ENCODE data around the gene IL1F10. TPM values are rescaled to one million over a fixed set of nuclear protein-coding genes. Genes with fewer than 3 reads are reported as not detected.

Gene IL1F10
- total and polyA plus RNA-seq, 4 donors = not detected

DNA sequence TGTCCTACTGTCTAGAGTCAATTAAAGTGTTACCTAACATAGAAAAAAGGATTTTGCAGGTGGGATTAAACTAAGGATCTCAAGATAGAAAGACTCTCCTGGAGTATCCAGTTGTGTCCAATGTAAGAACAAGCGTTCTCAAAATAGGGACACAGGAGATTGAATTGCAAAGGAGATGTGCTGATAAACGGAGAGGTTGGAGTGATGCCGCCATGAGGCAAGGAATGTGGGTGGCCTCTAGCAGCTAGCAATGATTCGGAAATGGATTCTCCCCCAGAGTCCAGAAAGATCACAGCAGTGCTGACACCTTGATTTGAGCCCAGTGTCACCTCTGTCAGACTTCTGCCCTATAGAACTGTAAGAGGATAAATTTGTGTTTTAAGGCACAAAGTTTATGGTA is 35.5 kb downstream of the IL1F10 start:
- no peaks in the 10 kb centered on the region for H3K36me3 ChIP-seq (ENCODE audit: control insufficient read depth in 4 of 4, insufficient read depth in 3 of 4, low read depth in 1 of 4, low read length in 3 of 4)
- H3K4me1 ChIP-seq (ENCODE audit: control insufficient read depth in 4 of 4, insufficient read depth in 4 of 4, low read length in 3 of 4) = peaks cover 0 to under 1% (median 0%) of the 10 kb centered on the region in 4 donors
- no peak overlapping the region for H3K27ac ChIP-seq (ENCODE audit: low read depth in 1 of 2, low read length in 2 of 2)
- TF ChIP-seq NR2F2 (IDR thresholded peaks at IDR 0.05) (no peak), JUND (IDR thresholded peaks at IDR 0.05) (no peak), HNF4G (IDR thresholded peaks at IDR 0.05) (no peak), FOXA2 (IDR thresholded peaks at IDR 0.05) (no peak)
- TF ChIP-seq, protein P1, sequence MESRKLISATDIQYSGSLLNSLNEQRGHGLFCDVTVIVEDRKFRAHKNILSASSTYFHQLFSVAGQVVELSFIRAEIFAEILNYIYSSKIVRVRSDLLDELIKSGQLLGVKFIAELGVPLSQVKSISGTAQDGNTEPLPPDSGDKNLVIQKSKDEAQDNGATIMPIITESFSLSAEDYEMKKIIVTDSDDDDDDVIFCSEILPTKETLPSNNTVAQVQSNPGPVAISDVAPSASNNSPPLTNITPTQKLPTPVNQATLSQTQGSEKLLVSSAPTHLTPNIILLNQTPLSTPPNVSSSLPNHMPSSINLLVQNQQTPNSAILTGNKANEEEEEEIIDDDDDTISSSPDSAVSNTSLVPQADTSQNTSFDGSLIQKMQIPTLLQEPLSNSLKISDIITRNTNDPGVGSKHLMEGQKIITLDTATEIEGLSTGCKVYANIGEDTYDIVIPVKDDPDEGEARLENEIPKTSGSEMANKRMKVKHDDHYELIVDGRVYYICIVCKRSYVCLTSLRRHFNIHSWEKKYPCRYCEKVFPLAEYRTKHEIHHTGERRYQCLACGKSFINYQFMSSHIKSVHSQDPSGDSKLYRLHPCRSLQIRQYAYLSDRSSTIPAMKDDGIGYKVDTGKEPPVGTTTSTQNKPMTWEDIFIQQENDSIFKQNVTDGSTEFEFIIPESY (IDR thresholded peaks at IDR 0.05) = no peak
- TF ChIP-seq, protein P2, sequence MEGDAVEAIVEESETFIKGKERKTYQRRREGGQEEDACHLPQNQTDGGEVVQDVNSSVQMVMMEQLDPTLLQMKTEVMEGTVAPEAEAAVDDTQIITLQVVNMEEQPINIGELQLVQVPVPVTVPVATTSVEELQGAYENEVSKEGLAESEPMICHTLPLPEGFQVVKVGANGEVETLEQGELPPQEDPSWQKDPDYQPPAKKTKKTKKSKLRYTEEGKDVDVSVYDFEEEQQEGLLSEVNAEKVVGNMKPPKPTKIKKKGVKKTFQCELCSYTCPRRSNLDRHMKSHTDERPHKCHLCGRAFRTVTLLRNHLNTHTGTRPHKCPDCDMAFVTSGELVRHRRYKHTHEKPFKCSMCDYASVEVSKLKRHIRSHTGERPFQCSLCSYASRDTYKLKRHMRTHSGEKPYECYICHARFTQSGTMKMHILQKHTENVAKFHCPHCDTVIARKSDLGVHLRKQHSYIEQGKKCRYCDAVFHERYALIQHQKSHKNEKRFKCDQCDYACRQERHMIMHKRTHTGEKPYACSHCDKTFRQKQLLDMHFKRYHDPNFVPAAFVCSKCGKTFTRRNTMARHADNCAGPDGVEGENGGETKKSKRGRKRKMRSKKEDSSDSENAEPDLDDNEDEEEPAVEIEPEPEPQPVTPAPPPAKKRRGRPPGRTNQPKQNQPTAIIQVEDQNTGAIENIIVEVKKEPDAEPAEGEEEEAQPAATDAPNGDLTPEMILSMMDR (IDR thresholded peaks at IDR 0.05; ENCODE audit: low read depth, low read length, missing input control) = no peak
- TF ChIP-seq, protein P3, sequence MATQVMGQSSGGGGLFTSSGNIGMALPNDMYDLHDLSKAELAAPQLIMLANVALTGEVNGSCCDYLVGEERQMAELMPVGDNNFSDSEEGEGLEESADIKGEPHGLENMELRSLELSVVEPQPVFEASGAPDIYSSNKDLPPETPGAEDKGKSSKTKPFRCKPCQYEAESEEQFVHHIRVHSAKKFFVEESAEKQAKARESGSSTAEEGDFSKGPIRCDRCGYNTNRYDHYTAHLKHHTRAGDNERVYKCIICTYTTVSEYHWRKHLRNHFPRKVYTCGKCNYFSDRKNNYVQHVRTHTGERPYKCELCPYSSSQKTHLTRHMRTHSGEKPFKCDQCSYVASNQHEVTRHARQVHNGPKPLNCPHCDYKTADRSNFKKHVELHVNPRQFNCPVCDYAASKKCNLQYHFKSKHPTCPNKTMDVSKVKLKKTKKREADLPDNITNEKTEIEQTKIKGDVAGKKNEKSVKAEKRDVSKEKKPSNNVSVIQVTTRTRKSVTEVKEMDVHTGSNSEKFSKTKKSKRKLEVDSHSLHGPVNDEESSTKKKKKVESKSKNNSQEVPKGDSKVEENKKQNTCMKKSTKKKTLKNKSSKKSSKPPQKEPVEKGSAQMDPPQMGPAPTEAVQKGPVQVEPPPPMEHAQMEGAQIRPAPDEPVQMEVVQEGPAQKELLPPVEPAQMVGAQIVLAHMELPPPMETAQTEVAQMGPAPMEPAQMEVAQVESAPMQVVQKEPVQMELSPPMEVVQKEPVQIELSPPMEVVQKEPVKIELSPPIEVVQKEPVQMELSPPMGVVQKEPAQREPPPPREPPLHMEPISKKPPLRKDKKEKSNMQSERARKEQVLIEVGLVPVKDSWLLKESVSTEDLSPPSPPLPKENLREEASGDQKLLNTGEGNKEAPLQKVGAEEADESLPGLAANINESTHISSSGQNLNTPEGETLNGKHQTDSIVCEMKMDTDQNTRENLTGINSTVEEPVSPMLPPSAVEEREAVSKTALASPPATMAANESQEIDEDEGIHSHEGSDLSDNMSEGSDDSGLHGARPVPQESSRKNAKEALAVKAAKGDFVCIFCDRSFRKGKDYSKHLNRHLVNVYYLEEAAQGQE (IDR thresholded peaks at IDR 0.05) = no peak
- TF ChIP-seq, protein P4, sequence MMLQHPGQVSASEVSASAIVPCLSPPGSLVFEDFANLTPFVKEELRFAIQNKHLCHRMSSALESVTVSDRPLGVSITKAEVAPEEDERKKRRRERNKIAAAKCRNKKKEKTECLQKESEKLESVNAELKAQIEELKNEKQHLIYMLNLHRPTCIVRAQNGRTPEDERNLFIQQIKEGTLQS (IDR thresholded peaks at IDR 0.05) = no peak
- DNase-seq (ENCODE audit: low spot score) = no peak
- H3K27me3 ChIP-seq (ENCODE audit: control insufficient read depth in 4 of 4, insufficient read depth in 4 of 4, low read length in 3 of 4) = no peaks in the 10 kb centered on the region
- H3K4me3 ChIP-seq (ENCODE audit: low read depth in 1 of 3, low read length in 3 of 3) = no peak overlapping the region
- no peak overlapping the region for H3K9ac ChIP-seq (ENCODE audit: low read depth in 1 of 2, low read length in 2 of 2)
- no peaks in the 10 kb centered on the region for H3K9me3 ChIP-seq (ENCODE audit: control insufficient read depth in 4 of 4, low read length in 3 of 4)
- WGBS = 97% methylated on average over 4 of the region's 4 CpGs

DNA sequence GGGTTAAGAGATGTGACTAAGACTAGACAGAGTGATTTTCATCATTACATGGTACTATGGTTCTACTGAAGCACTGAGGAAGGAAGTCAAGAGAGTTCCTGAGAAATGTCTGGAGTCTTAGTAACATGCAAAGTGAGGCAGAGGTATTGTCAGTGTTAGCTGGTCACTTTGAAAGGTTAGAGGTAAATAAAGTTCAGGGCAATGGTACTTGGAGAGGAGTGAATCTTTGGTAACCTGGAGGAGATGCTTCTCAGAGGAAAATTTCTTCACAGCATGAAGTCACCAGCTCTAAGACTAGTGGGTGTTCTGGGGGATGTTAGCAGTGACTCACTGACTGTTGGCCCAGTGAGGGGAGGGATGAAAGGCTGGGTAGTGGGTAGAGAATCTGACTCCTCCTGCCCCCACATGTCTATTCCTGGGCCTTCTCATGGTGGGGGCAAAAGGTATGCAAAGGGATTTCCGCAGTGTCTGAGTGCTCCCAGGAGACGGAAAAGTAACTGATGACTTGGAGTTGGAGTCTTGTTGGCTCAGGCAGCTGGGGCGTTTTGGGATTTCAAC is 36.4 kb downstream of the IL1F10 start:
- no peak for DNase-seq (ENCODE audit: low spot score)

More for the DNA sequence above, 36.4 kb downstream of the IL1F10 start:
- H3K4me1 ChIP-seq (ENCODE audit: control insufficient read depth in 4 of 4, insufficient read depth in 4 of 4, low read length in 3 of 4) = no peaks in the 10 kb centered on the region
- H3K9ac ChIP-seq (ENCODE audit: low read depth in 1 of 2, low read length in 2 of 2) = no peak overlapping the region
- H3K36me3 ChIP-seq (ENCODE audit: control insufficient read depth in 4 of 4, insufficient read depth in 3 of 4, low read depth in 1 of 4, low read length in 3 of 4) = no peaks in the 10 kb centered on the region
- H3K4me3 ChIP-seq (ENCODE audit: low read depth in 1 of 3, low read length in 3 of 3) = no peak overlapping the region
- no peak for TF ChIP-seq FOXA2 (IDR thresholded peaks at IDR 0.05)
- TF ChIP-seq HNF4G (IDR thresholded peaks at IDR 0.05) = no peak
- TF ChIP-seq, protein P3 (IDR thresholded peaks at IDR 0.05) = no peak
- no peak for TF ChIP-seq FOXA1 (IDR thresholded peaks at IDR 0.05)
- no peak for TF ChIP-seq SP1 (IDR thresholded peaks at IDR 0.05)
- no peak for TF ChIP-seq TAF1 (conservative IDR thresholded peaks at IDR 0.05)
- TF ChIP-seq, protein P5, sequence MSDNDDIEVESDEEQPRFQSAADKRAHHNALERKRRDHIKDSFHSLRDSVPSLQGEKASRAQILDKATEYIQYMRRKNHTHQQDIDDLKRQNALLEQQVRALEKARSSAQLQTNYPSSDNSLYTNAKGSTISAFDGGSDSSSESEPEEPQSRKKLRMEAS (IDR thresholded peaks at IDR 0.05) = no peak
- TF ChIP-seq YY1 (IDR thresholded peaks at IDR 0.05) = no peak
- TF ChIP-seq, protein P2 (IDR thresholded peaks at IDR 0.05; ENCODE audit: low read depth, low read length, missing input control) = no peak
- WGBS = 88% methylated on average over 3 of the region's 3 CpGs
- no peaks in the 10 kb centered on the region for H3K9me3 ChIP-seq (ENCODE audit: control insufficient read depth in 4 of 4, low read length in 3 of 4)
- no peaks in the 10 kb centered on the region for H3K27me3 ChIP-seq (ENCODE audit: control insufficient read depth in 4 of 4, insufficient read depth in 4 of 4, low read length in 3 of 4)
- H3K27ac ChIP-seq (ENCODE audit: low read depth in 1 of 2, low read length in 2 of 2) = no peak overlapping the region

Data from liver (tissue), 9 donors.